OCI-LY3 (cell line): ENCODE measurements around the gene NRDC.

ENCODE experiments used
- H2AFZ ChIP-seq: fragments of 200-600, 300-600 bp; shearing (Covaris generic); 2 replicates; pipeline ENCODE4 v1.6.0; 2014; ENCODE audit warnings: antibody characterized with exemption, low read depth, low read length
- H3K27ac ChIP-seq: fragments of 200-600, 300-600 bp; sonication (generic); 2 replicates; pipeline ENCODE4 v1.5.1; 2014; ENCODE audit warnings: mild to moderate bottlenecking, low read length, moderate library complexity, mixed read lengths
- H3K27me3 ChIP-seq: fragments of 200-600, 300-600 bp; sonication (generic); 2 replicates; pipeline ENCODE4 v1.6.1; 2014; ENCODE audit warnings: low read depth, low read length, mixed read lengths
- H3K36me3 ChIP-seq: fragments of 200-600, 300-600 bp; sonication (generic); replicated peaks from 2 replicates; pipeline ENCODE3; 2014; ENCODE audit warnings: low read depth, low read length, mixed read lengths
- H3K4me1 ChIP-seq: fragments of 300-600, 200-600 bp; sonication (generic); 2 replicates; pipeline ENCODE4 v1.6.1; 2014; ENCODE audit warnings: low read length, mixed read lengths
- H3K4me2 ChIP-seq: fragments of 200-600, 300-600 bp; sonication (generic); 2 replicates; pipeline ENCODE4 v1.6.1; 2014; ENCODE audit warnings: low read length, mixed read lengths
- H3K4me3 ChIP-seq: fragments of 300-600, 200-600 bp; sonication (generic); 2 replicates; pipeline ENCODE4 v1.5.1; 2014; ENCODE audit warnings: antibody characterized with exemption, mild to moderate bottlenecking, low read length, moderate library complexity
- H3K79me2 ChIP-seq: fragments of 300-600, 200-600 bp; shearing (Covaris generic); 2 replicates; pipeline ENCODE4 v1.6.1; 2014; ENCODE audit warnings: mild to moderate bottlenecking, low read length, mixed read lengths
- H3K9ac ChIP-seq: fragments of 300-600, 200-600 bp; shearing (Covaris generic); 2 replicates; pipeline ENCODE4 v1.6.0; 2014; ENCODE audit warnings: mild to moderate bottlenecking, low read length, moderate library complexity
- H3K9me3 ChIP-seq: fragments of 200-600, 300-600 bp; shearing (Covaris generic); 2 replicates; pipeline ENCODE4 v1.6.1; 2014; ENCODE audit warnings: low read length, mixed read lengths; ENCODE audit not compliant: insufficient read depth
- H4K20me1 ChIP-seq: fragments of 200-600, 300-600 bp; sonication (generic); 2 replicates; pipeline ENCODE4 v1.6.1; 2016; ENCODE audit warnings: low read length, mixed read lengths; ENCODE audit not compliant: insufficient read depth
- EZH2phosphoT487 ChIP-seq: fragments of 200-600 bp; shearing (Covaris generic); IDR thresholded peaks from 2 replicates; pipeline ENCODE4 v1.6.1; 2018; ENCODE audit warnings: antibody characterized with exemption, mixed run types, low read depth
- TF ChIP-seq, protein P1 (sequence below): fragments of 200-600, 300-600 bp; sonication (generic); IDR thresholded peaks from 2 replicates; pipeline ENCODE4 v1.5.1; 2014; ENCODE audit warnings: antibody characterized with exemption, low read length, low read depth

Gene NRDC

DNA sequence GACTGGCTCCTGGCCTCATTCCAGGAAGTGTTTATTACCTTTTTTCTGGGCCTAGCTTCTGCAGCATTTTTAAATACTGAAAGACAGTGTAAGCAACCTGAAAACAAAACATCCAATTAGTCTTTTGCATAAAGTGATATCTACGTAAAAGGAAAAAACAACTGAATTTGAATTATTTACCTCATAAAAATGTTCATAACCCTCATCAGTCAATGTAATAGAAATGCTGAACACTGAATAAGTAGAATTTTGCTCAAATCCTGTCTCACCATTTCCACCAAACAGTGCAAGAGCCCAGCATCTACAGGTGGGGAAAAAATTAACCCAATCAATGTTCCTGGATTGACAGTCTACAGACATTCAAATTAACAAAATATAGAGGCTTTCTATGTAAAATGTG, 64.0 kb downstream of the NRDC start:
- Histone ChIP-seq H4K20me1 (no peaks in the 10 kb centered on the region), H3K4me1 (peaks cover 15% of the 10 kb centered on the region), H3K79me2 (no peaks in the 10 kb centered on the region), H3K4me3 (no peak overlapping the region), H3K27ac (0 out of 2 replicates have a peak overlapping the region, but pooled peaks have one; percentile 48), H3K36me3 (peaks cover 12% of the 10 kb centered on the region), H3K27me3 (no peaks in the 10 kb centered on the region), H2AFZ (no peak overlapping the region), H3K9ac (no peak overlapping the region), H3K4me2 (0 out of 2 replicates have a peak overlapping the region, but pooled peaks have one; percentile 14), H3K9me3 (no peaks in the 10 kb centered on the region)
- TF ChIP-seq, protein P1, sequence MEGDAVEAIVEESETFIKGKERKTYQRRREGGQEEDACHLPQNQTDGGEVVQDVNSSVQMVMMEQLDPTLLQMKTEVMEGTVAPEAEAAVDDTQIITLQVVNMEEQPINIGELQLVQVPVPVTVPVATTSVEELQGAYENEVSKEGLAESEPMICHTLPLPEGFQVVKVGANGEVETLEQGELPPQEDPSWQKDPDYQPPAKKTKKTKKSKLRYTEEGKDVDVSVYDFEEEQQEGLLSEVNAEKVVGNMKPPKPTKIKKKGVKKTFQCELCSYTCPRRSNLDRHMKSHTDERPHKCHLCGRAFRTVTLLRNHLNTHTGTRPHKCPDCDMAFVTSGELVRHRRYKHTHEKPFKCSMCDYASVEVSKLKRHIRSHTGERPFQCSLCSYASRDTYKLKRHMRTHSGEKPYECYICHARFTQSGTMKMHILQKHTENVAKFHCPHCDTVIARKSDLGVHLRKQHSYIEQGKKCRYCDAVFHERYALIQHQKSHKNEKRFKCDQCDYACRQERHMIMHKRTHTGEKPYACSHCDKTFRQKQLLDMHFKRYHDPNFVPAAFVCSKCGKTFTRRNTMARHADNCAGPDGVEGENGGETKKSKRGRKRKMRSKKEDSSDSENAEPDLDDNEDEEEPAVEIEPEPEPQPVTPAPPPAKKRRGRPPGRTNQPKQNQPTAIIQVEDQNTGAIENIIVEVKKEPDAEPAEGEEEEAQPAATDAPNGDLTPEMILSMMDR: no peak
- TF ChIP-seq EZH2phosphoT487: no peak

DNA sequence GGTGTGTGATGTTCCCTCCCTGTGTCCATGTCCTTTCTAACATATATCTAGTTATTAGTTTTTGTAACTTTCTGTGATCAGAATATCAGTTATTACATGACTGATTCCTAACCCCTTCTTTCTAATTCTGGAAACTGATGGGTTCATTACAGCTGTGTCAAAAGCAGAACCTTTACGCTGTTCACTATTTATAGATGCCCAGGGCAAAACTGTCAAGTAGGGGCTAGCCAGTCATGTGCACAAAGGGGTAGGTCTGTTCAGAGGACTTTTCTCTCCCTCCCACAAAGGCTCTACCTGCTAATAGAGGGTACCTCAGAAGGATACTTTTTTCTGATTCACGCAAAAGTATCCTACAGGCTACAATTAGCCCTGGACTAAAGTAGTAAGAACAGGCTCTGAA, 79.2 kb downstream of the NRDC start:
- Histone ChIP-seq H2AFZ (no peak overlapping the region), H3K9ac (no peak overlapping the region), H3K4me1 (no peaks in the 10 kb centered on the region), H3K4me3 (no peak overlapping the region), H3K36me3 (peaks cover 8% of the 10 kb centered on the region), H3K9me3 (no peaks in the 10 kb centered on the region), H4K20me1 (no peaks in the 10 kb centered on the region), H3K27ac (no peak overlapping the region), H3K27me3 (no peaks in the 10 kb centered on the region), H3K79me2 (no peaks in the 10 kb centered on the region), H3K4me2 (no peak overlapping the region)
- TF ChIP-seq EZH2phosphoT487: no peak
- TF ChIP-seq, protein P1: no peak

DNA sequence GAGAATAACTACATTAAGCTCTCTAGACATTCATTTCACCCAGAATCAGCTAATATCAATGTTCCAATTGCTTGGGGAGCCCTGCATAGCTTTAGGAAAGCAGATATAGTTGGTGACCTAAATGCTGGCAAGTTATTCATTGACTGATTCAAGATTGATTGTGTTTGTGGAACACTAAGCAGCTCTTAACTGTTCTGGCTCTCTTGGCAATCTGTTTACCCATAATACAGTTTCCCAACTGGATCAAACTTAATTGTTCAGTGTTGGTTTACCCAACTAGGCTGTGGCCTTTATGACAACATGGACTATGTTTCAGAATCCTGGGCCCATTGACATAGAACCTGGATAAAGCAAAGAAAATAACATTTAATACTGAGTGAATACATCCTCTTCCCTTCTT, 83.7 kb downstream of the NRDC start:
- H3K9me3 ChIP-seq: no peaks in the 10 kb centered on the region
- no peak overlapping the region for H2AFZ ChIP-seq
- no peak overlapping the region for H3K27ac ChIP-seq
- H3K9ac ChIP-seq: no peak overlapping the region
- no peaks in the 10 kb centered on the region for H3K27me3 ChIP-seq
- no peaks in the 10 kb centered on the region for H4K20me1 ChIP-seq
- H3K4me3 ChIP-seq: no peak overlapping the region
- no peaks in the 10 kb centered on the region for H3K79me2 ChIP-seq
- H3K4me1 ChIP-seq: no peaks in the 10 kb centered on the region
- H3K36me3 ChIP-seq: peaks cover 34% of the 10 kb centered on the region
- no peak for TF ChIP-seq EZH2phosphoT487
- TF ChIP-seq, protein P1: no peak
- H3K4me2 ChIP-seq: no peak overlapping the region

DNA sequence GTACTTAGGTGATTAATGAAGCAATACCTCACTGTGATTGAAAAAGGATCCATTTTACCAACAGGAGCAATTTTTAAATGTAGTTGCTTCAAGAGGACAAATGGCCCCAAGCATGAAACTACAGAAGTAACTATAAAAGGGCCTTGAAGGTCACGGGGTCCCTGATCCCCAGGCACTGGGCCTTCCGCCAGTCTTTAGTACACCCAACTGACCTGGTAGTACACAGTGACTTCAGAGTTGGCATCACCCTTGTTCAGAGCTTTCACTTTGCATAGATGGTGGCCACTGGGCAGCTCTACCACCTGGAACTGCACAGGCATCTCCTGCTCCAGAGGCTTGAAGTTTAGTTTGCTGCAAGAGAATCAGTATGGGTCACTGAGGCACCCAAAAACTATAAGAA, 84.3 kb downstream of the NRDC start:
- Histone ChIP-seq H3K4me1 (no peaks in the 10 kb centered on the region), H4K20me1 (no peaks in the 10 kb centered on the region), H2AFZ (no peak overlapping the region), H3K79me2 (no peaks in the 10 kb centered on the region), H3K27me3 (no peaks in the 10 kb centered on the region), H3K4me3 (no peak overlapping the region), H3K4me2 (no peak overlapping the region), H3K36me3 (peaks cover 36% of the 10 kb centered on the region), H3K27ac (no peak overlapping the region), H3K9me3 (no peaks in the 10 kb centered on the region), H3K9ac (no peak overlapping the region)
- no peak for TF ChIP-seq EZH2phosphoT487
- TF ChIP-seq, protein P1: no peak
